Frontal cortex (tissue), 4 donors: ENCODE measurements around the gene E4F1. TPM values are rescaled to one million over a fixed set of nuclear protein-coding genes. Genes with fewer than 3 reads are reported as not detected.
"Not testable (repeated sequence)": the region's sequence is repeated elsewhere in the genome, so short reads cannot be mapped to it uniquely, and the experiment has no call there.

Experiments
- DNase-seq, 2 donors: peaks; one replicate each; pipeline ENCODE4 v3.0.0; 2012; ENCODE audit warnings: low spot score in 2 of 2
- FAIRE-seq: peaks from 2 replicates; lab custom pipeline; 2012; peaks lifted over from hg19 to GRCh38; lab: Jason Lieb, UNC
- total RNA-seq: library from RNA; depleted of rRNA; stranded (reverse); fragments of >200 nt; gene quantifications from one replicate; pipeline ENCODE4 v1.2.3, GENCODE V29; 2014
- donor health status: control.
- donor health status: control.
- donor health status: control.

E4F1 gene
- total RNA-seq, 1 donor from 2014 or later: 27.3 TPM

GRCh38 chr16:2187212-2187611 lies 36.2 kb upstream of the E4F1 start:
- FAIRE-seq (no peak), DNase-seq (no peak)

- DNase-seq (no peak), FAIRE-seq (no peak)
These were observed 35.0 kb upstream of the E4F1 start for GRCh38 chr16:2188395-2188794.

GRCh38 chr16:2189252-2189893 lies 34.0 kb upstream of the E4F1 start:
- FAIRE-seq: no peak
- no peak for DNase-seq

- FAIRE-seq: no peak
- DNase-seq: no peak
These were observed 33.3 kb upstream of the E4F1 start for GRCh38 chr16:2190002-2190658.

GRCh38 chr16:2190659-2191445 lies 32.5 kb upstream of the E4F1 start:
- FAIRE-seq (no peak), DNase-seq (peak; percentile 67 to 71)

GRCh38 chr16:2191446-2191706 lies 32.0 kb upstream of the E4F1 start:
- DNase-seq (no peak), FAIRE-seq (no peak)

GRCh38 chr16:2194166-2194834 lies 29.1 kb upstream of the E4F1 start:
- DNase-seq: no peak
- no peak for FAIRE-seq

GRCh38 chr16:2194852-2195321 lies 28.5 kb upstream of the E4F1 start:
- no peak for FAIRE-seq
- no peak for DNase-seq

GRCh38 chr16:2195322-2196161 lies 27.8 kb upstream of the E4F1 start:
- DNase-seq (no peak), FAIRE-seq (no peak)

- peak; percentile 68 to 76 for DNase-seq
- FAIRE-seq: no peak
These were observed 27.0 kb upstream of the E4F1 start, which contains the start of gene CASKIN1 for GRCh38 chr16:2196162-2196980. CASKIN1 (minus strand) TSS chr16:2196605; CDS start chr16:2196432, 173 bp downstream.

GRCh38 chr16:2196981-2197511 lies 26.3 kb upstream of the E4F1 start:
- DNase-seq: no peak
- no peak for FAIRE-seq

- FAIRE-seq (no peak), DNase-seq (no peak)
These were observed 25.6 kb upstream of the E4F1 start for GRCh38 chr16:2197765-2198164.

GRCh38 chr16:2198283-2198682 lies 25.1 kb upstream of the E4F1 start:
- FAIRE-seq: no peak
- DNase-seq: no peak

GRCh38 chr16:2199095-2199494 lies 24.3 kb upstream of the E4F1 start:
- no peak for FAIRE-seq
- DNase-seq: no peak

GRCh38 chr16:2199621-2200139 lies 23.7 kb upstream of the E4F1 start:
- DNase-seq: no peak

GRCh38 chr16:2200313-2200712 lies 23.1 kb upstream of the E4F1 start:
- DNase-seq: no peak
- no peak for FAIRE-seq

More at GRCh38 chr16:2199621-2200139, 23.7 kb upstream of the E4F1 start:
- no peak for FAIRE-seq

GRCh38 chr16:2203119-2203688 lies 20.2 kb upstream of the E4F1 start:
- DNase-seq, FAIRE-seq: not testable (repeated sequence)
